ENCODE measurements around the gene ARMH2. TPM values are rescaled to one million over a fixed set of nuclear protein-coding genes. Genes with fewer than 3 reads are reported as not detected.

The ARMH2 gene
- total RNA-seq, 1 experiment from 2014 or later, result not detected

- TF ChIP-seq REST (IDR thresholded peaks at IDR 0.05; ENCODE audit: low read depth) (no peak), RAD21 (IDR thresholded peaks at IDR 0.05; ENCODE audit: low read depth) (no peak), YY1 (IDR thresholded peaks at IDR 0.05; ENCODE audit: extremely low read depth, insufficient replicate concordance, low read depth, low read length) (no peak), JUND (IDR thresholded peaks at IDR 0.05) (no peak), POLR2A (IDR thresholded peaks at IDR 0.05; ENCODE audit: borderline replicate concordance, extremely low read depth, insufficient read depth, insufficient read length) (no peak), ZFX (IDR thresholded peaks at IDR 0.05) (no peak), TCF7L2 (IDR thresholded peaks at IDR 0.05; ENCODE audit: borderline replicate concordance, extremely low read depth, insufficient read depth, insufficient read length) (no peak), CBX3 (IDR thresholded peaks at IDR 0.05; ENCODE audit: low read depth) (no peak)
These were observed 18.5 kb downstream of the ARMH2 start (continued) for GRCh38 chr6:24780206-24780605.

- Histone ChIP-seq H3K36me3 (ENCODE audit: control insufficient read depth in 1 of 2, insufficient read depth in 2 of 2, low read length in 2 of 2) (peaks cover 42 to 54% of the 10 kb centered on the region in 2 experiments), H3K9ac (ENCODE audit: low read length) (no peak overlapping the region), H3K27ac (ENCODE audit: low read depth, low read length) (no peak overlapping the region), H3K9me2 (ENCODE audit: insufficient read depth) (no peaks in the 10 kb centered on the region), H3K4me3 (replicated peaks in 1 of 2; ENCODE audit: low read depth in 1 of 2, low read length in 2 of 2) (no peak overlapping the region), H3K9me3 (ENCODE audit: control insufficient read depth in 1 of 2, insufficient read depth in 1 of 2, low read depth in 1 of 2, low read length in 2 of 2) (no peaks in the 10 kb centered on the region), H3K4me2 (ENCODE audit: low read length) (no peak overlapping the region), H3K27me3 (ENCODE audit: insufficient read depth, low read length) (no peaks in the 10 kb centered on the region), H4K20me1 (ENCODE audit: insufficient read depth) (peaks cover 22% of the 10 kb centered on the region; the same call in 1 of the 2 replicates), H3K79me2 (ENCODE audit: insufficient read depth, low read length) (peaks cover 86% of the 10 kb centered on the region), H3K4me1 (ENCODE audit: control insufficient read depth in 1 of 2, insufficient read depth in 2 of 2, low read length in 2 of 2) (peaks cover 6 to 15% of the 10 kb centered on the region in 2 experiments; a peak in 3 of 4 replicates), H2AFZ (ENCODE audit: low read depth, low read length, poor library complexity, severe bottlenecking) (no peak overlapping the region)
- intact Hi-C loops (cut with micrococcal nuclease), result loop anchor here (10.0 kb wide), 1 partner anchor 375 kb away; the partner anchor contains the start of gene MRS2
- ATAC-seq, result no peak
- BruUV-seq (replicated peaks), result no TSS peak
- CTCF ChIA-PET, result interaction anchor here (1.0 kb wide), 1 partner anchor 239 kb away, joined by 3 read pairs; no protein-coding TSS in a partner anchor
- POLR2A ChIA-PET, result interaction anchor here (0.8 kb wide), 1 partner anchor 9 kb away, joined by 3 read pairs; no protein-coding TSS in a partner anchor
- TF ChIP-seq ATF3 (IDR thresholded peaks at IDR 0.05) (no peak), SIN3A (IDR thresholded peaks at IDR 0.05; ENCODE audit: low read depth) (no peak), CBX3 (IDR thresholded peaks at IDR 0.05; ENCODE audit: low read depth) (no peak), ZFX (IDR thresholded peaks at IDR 0.05) (no peak), JUND (IDR thresholded peaks at IDR 0.05) (no peak), REST (IDR thresholded peaks at IDR 0.05; ENCODE audit: low read depth) (no peak), CEBPB (IDR thresholded peaks at IDR 0.05; ENCODE audit: low read depth) (no peak), POLR2A (IDR thresholded peaks at IDR 0.05; ENCODE audit: borderline replicate concordance, extremely low read depth, insufficient read depth, insufficient read length) (no peak), EZH2 (IDR thresholded peaks at IDR 0.05) (no peak), SP1 (IDR thresholded peaks at IDR 0.05; ENCODE audit: low read depth) (no peak)
- RAD21 ChIA-PET (ENCODE audit: low non-redundant PET in 1 of 2, low total read pairs in 2 of 2, uncharacterized antibody in 2 of 2, unreplicated experiment in 2 of 2), result no interaction called here
- DNase-seq (ENCODE audit: low read depth, low spot score), result no peak
These were observed 19.2 kb downstream of the ARMH2 start for GRCh38 chr6:24779416-24780016.

All from HCT116 (cell line).